Smooth muscle cell (in vitro differentiated cells): ENCODE data around the gene SORCS3. TPM values are rescaled to one million over a fixed set of nuclear protein-coding genes. Genes with fewer than 3 reads are reported as not detected.

Source experiments
- DNase-seq: peaks from one replicate; lab custom pipeline; 2025; ENCODE audit not compliant: unreplicated experiment; lab: John Stamatoyannopoulos, UW
- H2AFZ ChIP-seq: fragments of 200-600 bp; sonication (generic); 2 replicates; pipeline ENCODE4 v1.6.0; 2016; ENCODE audit warnings: antibody characterized with exemption, low read depth, mild to moderate bottlenecking
- H3F3A ChIP-seq: fragments of 200-600 bp; sonication (generic); 2 replicates; pipeline ENCODE4 v1.6.0; 2017; ENCODE audit warnings: antibody characterized with exemption, low read depth
- H3K27ac ChIP-seq: fragments of 200-600 bp; sonication (generic); 2 replicates; pipeline ENCODE4 v1.5.1; 2016; ENCODE audit warnings: low read depth, mild to moderate bottlenecking
- H3K27me3 ChIP-seq: fragments of 200-600 bp; sonication (generic); 2 replicates; pipeline ENCODE4 v1.6.1; 2016; ENCODE audit warnings: low read depth, mild to moderate bottlenecking
- H3K36me3 ChIP-seq: fragments of 200-600 bp; sonication (generic); 2 replicates; pipeline ENCODE4 v1.5.1; 2016; ENCODE audit warnings: low read depth
- H3K4me1 ChIP-seq: fragments of 200-600 bp; sonication (generic); 2 replicates; pipeline ENCODE4 v1.5.1; 2016; ENCODE audit warnings: low read depth
- H3K4me2 ChIP-seq: fragments of 200-600 bp; sonication (generic); 2 replicates; pipeline ENCODE4 v1.6.0; 2016; ENCODE audit warnings: mild to moderate bottlenecking
- H3K4me3 ChIP-seq: fragments of 200-600 bp; sonication (generic); 2 replicates; pipeline ENCODE4 v1.5.1; 2016; ENCODE audit warnings: mild to moderate bottlenecking
- H3K79me2 ChIP-seq: fragments of 200-600 bp; sonication (generic); 2 replicates; pipeline ENCODE4 v1.6.0; 2016; ENCODE audit warnings: low read depth, mild to moderate bottlenecking
- H3K9ac ChIP-seq: fragments of 200-600 bp; sonication (generic); 2 replicates; pipeline ENCODE4 v1.6.0; 2016; ENCODE audit warnings: low read depth
- H3K9me3 ChIP-seq: fragments of 200-600 bp; sonication (generic); replicated peaks from 2 replicates; pipeline ENCODE4 v1.5.1; 2016; ENCODE audit warnings: low read depth
- H4K20me1 ChIP-seq: fragments of 200-600 bp; sonication (generic); 2 replicates; pipeline ENCODE4 v1.6.0; 2016; ENCODE audit warnings: low read depth
- WGBS: methylation state at CpG from one replicate; pipeline ENCODE4 v1.1.7; 2016; ENCODE audit warnings: low lambda C conversion rate; 5-methylcytosine and 5-hydroxymethylcytosine counted together
- polyA plus RNA-seq: library from polyadenylated mRNA; unstranded; fragments of >200 nt; fragmentation: Nextera tagmentation; extraction: Ambion mirVana; gene quantifications from 2 replicates; pipeline ENCODE4 v1.2.1, GENCODE V29; 2016
- total RNA-seq: library from RNA; depleted of rRNA; stranded (reverse); fragments of >200 nt; gene quantifications from 2 replicates; pipeline ENCODE4 v1.2.3, GENCODE V29; 2014
- TF ChIP-seq, protein P1 (sequence below): fragments of 200-600 bp; sonication (generic); IDR thresholded peaks from 2 replicates; pipeline ENCODE4 v1.5.1; 2017; ENCODE audit warnings: borderline replicate concordance, mild to moderate bottlenecking, antibody characterized with exemption; ENCODE audit not compliant: insufficient read depth, poor library complexity, severe bottlenecking

Gene SORCS3
- total and polyA plus RNA-seq, 2 experiments from 2014 or later, result not detected

DNA sequence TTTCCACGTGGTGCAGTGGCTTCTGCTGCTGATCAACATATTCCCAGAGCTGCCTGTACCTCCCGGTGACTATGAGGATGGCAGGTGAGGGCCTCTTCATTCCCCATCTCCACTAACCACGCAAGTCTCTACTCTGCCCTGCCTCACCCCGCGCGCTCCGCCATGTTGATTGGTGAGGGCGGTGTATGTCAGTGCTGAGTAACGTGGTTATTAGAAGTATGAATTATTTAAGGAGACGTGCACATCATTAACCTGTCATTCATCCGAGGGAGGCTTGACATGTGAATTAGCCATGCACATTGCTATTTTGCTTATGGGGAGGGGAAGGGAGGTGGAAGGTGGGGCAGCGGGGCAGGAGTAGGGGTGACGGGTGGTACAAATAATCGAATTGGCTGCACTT lies 138.6 kb downstream of the SORCS3 start:
- H2AFZ ChIP-seq, result no peak overlapping the region
- no peak overlapping the region for H3K27ac ChIP-seq
- DNase-seq, result no peak
- no peak overlapping the region for H3K4me2 ChIP-seq
- H3K79me2 ChIP-seq, result no peaks in the 10 kb centered on the region
- 86% methylated on average over 14 of the region's 14 CpGs for WGBS
- H3K36me3 ChIP-seq, result no peaks in the 10 kb centered on the region
- no peak overlapping the region for H3K4me3 ChIP-seq
- no peaks in the 10 kb centered on the region for H3F3A ChIP-seq
- H3K4me1 ChIP-seq, result no peaks in the 10 kb centered on the region
- peaks cover 65% of the 10 kb centered on the region for H3K27me3 ChIP-seq
- no peaks in the 10 kb centered on the region for H4K20me1 ChIP-seq
- H3K9ac ChIP-seq, result no peak overlapping the region
- TF ChIP-seq, protein P1, sequence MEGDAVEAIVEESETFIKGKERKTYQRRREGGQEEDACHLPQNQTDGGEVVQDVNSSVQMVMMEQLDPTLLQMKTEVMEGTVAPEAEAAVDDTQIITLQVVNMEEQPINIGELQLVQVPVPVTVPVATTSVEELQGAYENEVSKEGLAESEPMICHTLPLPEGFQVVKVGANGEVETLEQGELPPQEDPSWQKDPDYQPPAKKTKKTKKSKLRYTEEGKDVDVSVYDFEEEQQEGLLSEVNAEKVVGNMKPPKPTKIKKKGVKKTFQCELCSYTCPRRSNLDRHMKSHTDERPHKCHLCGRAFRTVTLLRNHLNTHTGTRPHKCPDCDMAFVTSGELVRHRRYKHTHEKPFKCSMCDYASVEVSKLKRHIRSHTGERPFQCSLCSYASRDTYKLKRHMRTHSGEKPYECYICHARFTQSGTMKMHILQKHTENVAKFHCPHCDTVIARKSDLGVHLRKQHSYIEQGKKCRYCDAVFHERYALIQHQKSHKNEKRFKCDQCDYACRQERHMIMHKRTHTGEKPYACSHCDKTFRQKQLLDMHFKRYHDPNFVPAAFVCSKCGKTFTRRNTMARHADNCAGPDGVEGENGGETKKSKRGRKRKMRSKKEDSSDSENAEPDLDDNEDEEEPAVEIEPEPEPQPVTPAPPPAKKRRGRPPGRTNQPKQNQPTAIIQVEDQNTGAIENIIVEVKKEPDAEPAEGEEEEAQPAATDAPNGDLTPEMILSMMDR, result no peak
- no peaks in the 10 kb centered on the region for H3K9me3 ChIP-seq

DNA sequence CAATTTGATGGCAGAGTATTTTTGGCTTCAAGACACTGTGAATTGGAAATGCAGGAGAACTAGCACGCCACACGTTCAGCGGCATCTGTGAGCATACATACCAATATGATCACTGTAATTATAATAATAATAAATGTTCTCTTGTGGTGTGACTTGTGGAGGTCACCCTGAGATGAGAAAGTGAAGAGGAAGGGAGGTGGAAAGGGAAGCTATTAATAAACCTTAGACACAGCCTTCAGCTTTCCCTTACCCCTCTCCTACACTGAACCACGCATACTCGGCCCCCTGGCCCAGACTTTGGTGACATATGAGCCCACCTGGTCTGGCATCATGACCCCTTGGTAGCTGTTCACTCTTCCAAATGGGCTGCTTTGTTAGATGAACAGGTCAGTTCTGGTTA lies 139.1 kb downstream of the SORCS3 start:
- DNase-seq, result no peak
- Histone ChIP-seq H3K4me3 (no peak overlapping the region), H3K4me2 (no peak overlapping the region), H3K36me3 (no peaks in the 10 kb centered on the region), H3K9ac (no peak overlapping the region), H4K20me1 (no peaks in the 10 kb centered on the region), H3K4me1 (no peaks in the 10 kb centered on the region), H3F3A (no peaks in the 10 kb centered on the region), H3K27ac (no peak overlapping the region), H3K79me2 (no peaks in the 10 kb centered on the region), H2AFZ (no peak overlapping the region), H3K9me3 (no peaks in the 10 kb centered on the region), H3K27me3 (peaks cover 60% of the 10 kb centered on the region)
- TF ChIP-seq, protein P1, result no peak
- 92% methylated on average over 5 of the region's 5 CpGs for WGBS

- TF ChIP-seq, protein P1, result no peak
- no peaks in the 10 kb centered on the region for H4K20me1 ChIP-seq
- no peak overlapping the region for H3K27ac ChIP-seq
- no peak overlapping the region for H2AFZ ChIP-seq
- no peak for DNase-seq
- H3K36me3 ChIP-seq, result no peaks in the 10 kb centered on the region
- H3K4me3 ChIP-seq, result no peak overlapping the region
- peaks cover 51% of the 10 kb centered on the region for H3K27me3 ChIP-seq
- no peaks in the 10 kb centered on the region for H3K79me2 ChIP-seq
- H3K4me1 ChIP-seq, result no peaks in the 10 kb centered on the region
- no peaks in the 10 kb centered on the region for H3K9me3 ChIP-seq
- no peaks in the 10 kb centered on the region for H3F3A ChIP-seq
- H3K9ac ChIP-seq, result no peak overlapping the region
- 76% methylated on average over 1 of the region's 1 CpG for WGBS
- no peak overlapping the region for H3K4me2 ChIP-seq
Measured at GRCh38 chr10:104780946-104781595, 140.0 kb downstream of the SORCS3 start.

DNA sequence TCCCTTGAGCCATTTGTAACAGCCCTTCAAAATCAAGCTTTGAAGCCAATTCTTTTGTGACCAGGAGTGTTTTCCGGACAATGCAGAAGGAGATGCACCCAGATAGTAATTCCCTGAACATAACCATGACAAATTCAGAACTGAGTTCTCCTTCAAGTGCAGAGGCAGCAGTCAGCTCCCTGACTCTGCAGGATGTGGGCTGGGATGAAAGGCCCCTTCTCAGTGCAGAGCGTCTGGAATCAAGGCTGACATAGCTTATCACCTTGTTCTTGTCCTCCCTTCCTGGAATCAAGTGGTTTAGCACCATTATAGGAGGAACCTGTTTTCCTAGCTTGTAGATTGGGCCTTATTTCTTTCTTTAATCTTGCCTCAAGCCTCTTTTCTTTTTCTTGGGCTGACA lies 143.4 kb downstream of the SORCS3 start:
- no peak overlapping the region for H3K4me2 ChIP-seq
- H3K9me3 ChIP-seq, result no peaks in the 10 kb centered on the region
- no peaks in the 10 kb centered on the region for H3K4me1 ChIP-seq
- WGBS, result 79% methylated on average over 2 of the region's 2 CpGs
- no peak for DNase-seq
- H3K9ac ChIP-seq, result no peak overlapping the region
- peaks cover 38% of the 10 kb centered on the region for H3K27me3 ChIP-seq
- no peaks in the 10 kb centered on the region for H4K20me1 ChIP-seq
- no peaks in the 10 kb centered on the region for H3F3A ChIP-seq
- TF ChIP-seq, protein P1, result no peak
- H3K27ac ChIP-seq, result no peak overlapping the region
- no peak overlapping the region for H3K4me3 ChIP-seq
- H3K36me3 ChIP-seq, result no peaks in the 10 kb centered on the region
- no peaks in the 10 kb centered on the region for H3K79me2 ChIP-seq
- H2AFZ ChIP-seq, result no peak overlapping the region
